GM12878 (cell line): Measurements from ENCODE around the gene DACH1. TPM values are rescaled to one million over a fixed set of nuclear protein-coding genes. Genes with fewer than 3 reads are reported as not detected.

Experiments
- ATAC-seq: fragments of 200-7000 bp; cut with Tn5 transposase; 3 replicates; pipeline ENCODE4 v1.9.1; 2020; ENCODE audit warnings: mild to moderate bottlenecking, moderate library complexity
- BruUV-seq: library from RNA; stranded (reverse); fragments of 400-500 nt; replicated peaks from 2 replicates; lab custom pipeline; 2021; lab: Mats Ljungman, UMichigan
- CTCF ChIA-PET: fragments of 300-600 bp; sonication (Branson Sonifier 250); formaldehyde crosslinking; extraction: SDS; loops from one replicate; lab custom pipeline; 2021; ENCODE audit warnings: inconsistent platforms; lab: Yijun Ruan, JAX
- POLR2A ChIA-PET: fragments of 350-600 bp; formaldehyde crosslinking; extraction: SDS; loops from one replicate; lab custom pipeline; 2021; ENCODE audit warnings: inconsistent platforms; lab: Charles Lee
- RAD21 ChIA-PET: fragments of 300-600 bp; sonication (Branson Sonifier 250); formaldehyde crosslinking; loops from one replicate; lab custom pipeline; 2023; ENCODE audit warnings: antibody characterized with exemption; ENCODE audit not compliant: unreplicated experiment; lab: Charles Lee
- SMC1A ChIA-PET: fragments of 300-600 bp; sonication (Branson Sonifier 250); formaldehyde crosslinking; loops from one replicate; lab custom pipeline; 2023; ENCODE audit not compliant: unreplicated experiment, uncharacterized antibody; lab: Charles Lee
- DNase-seq: peaks from one replicate; pipeline ENCODE4 v3.0.0-alpha.2; 2011; ENCODE audit warnings: low read depth, low spot score
- FAIRE-seq: peaks from 3 replicates; lab custom pipeline; 2011; peaks lifted over from hg19 to GRCh38; lab: Jason Lieb, UNC
- H2AFZ ChIP-seq: 2 replicates; pipeline ENCODE4 v1.6.0; 2011; ENCODE audit warnings: low read depth, low read length, control low read depth; ENCODE audit not compliant: control insufficient read depth
- H3K27ac ChIP-seq: 2 replicates; pipeline ENCODE4 v1.5.1; 2011; ENCODE audit warnings: control low read depth; ENCODE audit not compliant: control insufficient read depth, insufficient read depth
- H3K27me3 ChIP-seq, 2 experiments: replicated peaks in 1 of 2; 2 replicates each; pipeline versions ENCODE4 v1.6.0 to v1.6.1; 2011; ENCODE audit warnings: low read length in 1 of 2; ENCODE audit not compliant: control insufficient read depth in 2 of 2, insufficient read depth in 2 of 2
- H3K36me3 ChIP-seq, 2 experiments: 2 replicates each; pipeline ENCODE4 v1.5.1; 2011; ENCODE audit warnings: low read length in 1 of 2; ENCODE audit not compliant: control insufficient read depth in 2 of 2, insufficient read depth in 2 of 2
- H3K4me1 ChIP-seq: 2 replicates; pipeline ENCODE4 v1.6.1; 2011; ENCODE audit warnings: mild to moderate bottlenecking, low read length, moderate library complexity, mixed read lengths; ENCODE audit not compliant: control insufficient read depth, insufficient read depth
- H3K4me2 ChIP-seq: 2 replicates; pipeline ENCODE4 v1.6.0; 2011; ENCODE audit warnings: control low read depth; ENCODE audit not compliant: control insufficient read depth, insufficient read depth
- H3K4me3 ChIP-seq: fragments of 200-600 bp; sonication (generic); 2 replicates; pipeline ENCODE4 v1.5.1; 2016
- H3K79me2 ChIP-seq: 2 replicates; pipeline ENCODE4 v1.6.0; 2011; ENCODE audit warnings: low read length; ENCODE audit not compliant: control insufficient read depth, insufficient read depth
- H3K9ac ChIP-seq: 2 replicates; pipeline ENCODE4 v1.8.0; 2011; ENCODE audit warnings: low read length, control low read depth, mixed read lengths; ENCODE audit not compliant: control insufficient read depth, insufficient read depth
- H3K9me3 ChIP-seq: replicated peaks from 3 replicates; pipeline ENCODE4 v1.5.1; 2011; ENCODE audit warnings: mild to moderate bottlenecking, low read length; ENCODE audit not compliant: control insufficient read depth, insufficient read depth
- H4K20me1 ChIP-seq: 2 replicates; pipeline ENCODE4 v1.6.0; 2011; ENCODE audit not compliant: control insufficient read depth, insufficient read depth
- BCL11A ChIP-seq: IDR thresholded peaks from 2 replicates; pipeline ENCODE4 v1.6.1; 2011; ENCODE audit warnings: low read depth, low read length
- CHD2 ChIP-seq: IDR thresholded peaks from 2 replicates; pipeline ENCODE4 v1.6.1; 2011; ENCODE audit warnings: low read depth, low read length, improper control_type of control experiment, borderline replicate concordance
- CHD4 ChIP-seq: fragments of 200-600 bp; sonication (generic); IDR thresholded peaks from 2 replicates; pipeline ENCODE4 v1.6.1; 2016; ENCODE audit warnings: mild to moderate bottlenecking
- EED ChIP-seq: sonication (generic); IDR thresholded peaks from 2 replicates; pipeline ENCODE4 v1.6.1; 2016; ENCODE audit warnings: antibody characterized with exemption, low read depth
- JUNB ChIP-seq: IDR thresholded peaks from 2 replicates; pipeline ENCODE4 v1.6.1; 2016; ENCODE audit warnings: antibody characterized with exemption, mild to moderate bottlenecking
- LARP7 ChIP-seq: fragments of 450-650 bp; IDR thresholded peaks from 2 replicates; pipeline ENCODE4 v1.6.1; 2017; ENCODE audit warnings: mild to moderate bottlenecking
- MEF2A ChIP-seq: IDR thresholded peaks from 2 replicates; pipeline ENCODE4 v1.6.1; 2011; ENCODE audit warnings: low read depth, mild to moderate bottlenecking, low read length, moderate library complexity; ENCODE audit not compliant: insufficient read depth
- WGBS: methylation state at CpG from one replicate; pipeline ENCODE4 v1.1.6; 2016; ENCODE audit warnings: low lambda C conversion rate; ENCODE audit not compliant: insufficient replicate concordance, insufficient coverage; ENCODE audit errors: missing lambda C conversion rate; 5-methylcytosine and 5-hydroxymethylcytosine counted together
- in situ Hi-C: fragments of 300-500 bp; cut with MboI; formaldehyde crosslinking; loops from 9 replicates; pipeline ENCODE4 v1.14.3; 2018; ENCODE audit warnings: mixed read lengths
- intact Hi-C: fragments of 100-400 bp; cut with micrococcal nuclease; formaldehyde crosslinking; loops from one replicate; pipeline ENCODE4 v1.14.2; 2022; ENCODE audit not compliant: unreplicated experiment
- polyA plus RNA-seq, 11 experiments: library from polyadenylated mRNA; depleted of rRNA in 4 of 11; unstranded in 6 of 11; stranded (reverse) in 5 of 11; fragments of >200 nt; fragmentation: Nextera tagmentation in 4 of 11; fragmentation: Illumina TruSeq in 1 of 11; extraction: Ambion mirVana in 4 of 11; extraction: Trizol in 1 of 11; gene quantifications; 1 replicate in 1 of 11; 2 replicates in 10 of 11; pipeline versions ENCODE4 v1.2.1 to v1.2.3, GENCODE V29; 2011 to 2016; ENCODE audit warnings: inconsistent platforms in 2 of 11, missing spikeins in 2 of 11, low read depth in 1 of 11
- total RNA-seq, 4 experiments: library from RNA; depleted of rRNA in 3 of 4; stranded (reverse); fragments of >200 nt in 3 of 4; fragmentation: Illumina TruSeq in 1 of 4; extraction: Trizol in 1 of 4; gene quantifications; 2 replicates each; pipeline versions ENCODE4 v1.2.1 to v1.2.3, GENCODE V29; 2013 to 2021

Gene DACH1
- total and polyA plus RNA-seq, 10 of the 15 experiments (the other 5 are each of a cell fraction or from before 2014, with no cell fraction given), result 0.05 TPM; not detected in 9

DNA sequence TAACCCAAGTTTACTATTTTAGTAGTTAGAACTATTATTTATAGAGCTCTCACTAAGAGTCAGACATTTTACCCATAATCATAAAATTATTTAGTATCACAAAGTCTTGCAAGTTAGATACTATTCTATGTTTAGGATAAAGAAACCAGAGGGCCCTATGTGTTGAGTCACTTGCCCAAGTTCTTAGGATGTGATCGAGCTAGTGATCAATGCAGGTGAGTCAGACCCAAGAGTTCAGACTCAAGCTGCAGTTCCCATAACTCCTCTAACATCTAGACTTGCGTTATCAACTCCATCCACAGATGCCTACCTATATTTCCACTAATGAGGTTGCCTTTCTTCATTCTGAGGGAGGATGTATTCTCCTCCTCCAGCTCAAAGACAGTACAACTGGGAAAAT lies 53.8 kb downstream of the DACH1 start:
- in situ Hi-C loops (no loop called here), intact Hi-C loops (no loop called here)
- RAD21 ChIA-PET, result no interaction called here
- CTCF ChIA-PET, result no interaction called here
- no peak overlapping the region for H3K4me2 ChIP-seq
- POLR2A ChIA-PET, result no interaction called here
- H3K79me2 ChIP-seq, result no peaks in the 10 kb centered on the region
- no peaks in the 10 kb centered on the region for H3K27me3 ChIP-seq
- no peak overlapping the region for H2AFZ ChIP-seq
- no peak overlapping the region for H3K9ac ChIP-seq
- WGBS, result 3% methylated on average over 2 of the region's 2 CpGs
- no peaks in the 10 kb centered on the region for H3K36me3 ChIP-seq
- no peak overlapping the region for H3K27ac ChIP-seq
- no peaks in the 10 kb centered on the region for H4K20me1 ChIP-seq
- no TSS peak for BruUV-seq
- no peaks in the 10 kb centered on the region for H3K4me1 ChIP-seq
- no peak overlapping the region for H3K4me3 ChIP-seq
- SMC1A ChIA-PET, result no interaction called here
- no peak for TF ChIP-seq JUNB
- no peak for TF ChIP-seq CHD4
- no peak for TF ChIP-seq EED
- TF ChIP-seq MEF2A, result no peak
- no peak for TF ChIP-seq CHD2
- DNase-seq (no peak), ATAC-seq (no peak), FAIRE-seq (no peak)
- no peaks in the 10 kb centered on the region for H3K9me3 ChIP-seq

GRCh38 chr13:71811344-71811743 lies 55.7 kb downstream of the DACH1 start:
- WGBS, result 0% methylated on average over 2 of the region's 2 CpGs
- no peak for TF ChIP-seq BCL11A
- no peak for TF ChIP-seq LARP7
- no peak overlapping the region for H3K27ac ChIP-seq
- no peak for DNase-seq
- no peak overlapping the region for H3K4me3 ChIP-seq
- no peaks in the 10 kb centered on the region for H3K36me3 ChIP-seq
- BruUV-seq, result no TSS peak
- RAD21 ChIA-PET, result no interaction called here
- no peak overlapping the region for H3K4me2 ChIP-seq
- FAIRE-seq, result no peak
- SMC1A ChIA-PET, result no interaction called here
- no peaks in the 10 kb centered on the region for H3K4me1 ChIP-seq
- H4K20me1 ChIP-seq, result no peaks in the 10 kb centered on the region
- POLR2A ChIA-PET, result no interaction called here
- H3K9ac ChIP-seq, result no peak overlapping the region
- CTCF ChIA-PET, result no interaction called here
- no peak for ATAC-seq
- H3K27me3 ChIP-seq, result no peaks in the 10 kb centered on the region
- H3K9me3 ChIP-seq, result no peaks in the 10 kb centered on the region
- intact Hi-C loops, result no loop called here
- no peaks in the 10 kb centered on the region for H3K79me2 ChIP-seq
- H2AFZ ChIP-seq, result no peak overlapping the region
- in situ Hi-C loops, result no loop called here
